GM23338 (cell line): ENCODE measurements around the gene REEP6.

Source experiments
- CREB1 ChIP-seq: fragments of 250-450 bp; sonication (Bioruptor Pico); IDR thresholded peaks from 2 replicates; pipeline ENCODE4 v1.5.0; 2020; ENCODE audit warnings: low read depth, mild to moderate bottlenecking, moderate library complexity
- CTCF ChIP-seq, 2 experiments: fragments of 200-600 bp in 1 of 2; sonication (generic) in 1 of 2; conservative IDR thresholded peaks; 2 replicates each; pipeline versions ENCODE4 v1.5.1 to v1.6.1; 2016 to 2017; ENCODE audit warnings: antibody characterized with exemption in 2 of 2, low read depth in 2 of 2, mild to moderate bottlenecking in 2 of 2, moderate library complexity in 1 of 2
- EZH2phosphoT487 ChIP-seq: fragments of 200-600 bp; sonication (generic); IDR thresholded peaks from one replicate; pipeline ENCODE4 v1.8.1; 2018; ENCODE audit warnings: antibody characterized with exemption; ENCODE audit not compliant: unreplicated experiment
- REST ChIP-seq: IDR thresholded peaks from one replicate; pipeline ENCODE4 v1.6.1; 2018; ENCODE audit warnings: antibody characterized with exemption; ENCODE audit not compliant: unreplicated experiment
- ZNF114 ChIP-seq: fragments of 250-450 bp; sonication (Bioruptor Pico); IDR thresholded peaks from 2 replicates; pipeline ENCODE4 v1.5.0; 2020; ENCODE audit warnings: mild to moderate bottlenecking, moderate library complexity

DNA sequence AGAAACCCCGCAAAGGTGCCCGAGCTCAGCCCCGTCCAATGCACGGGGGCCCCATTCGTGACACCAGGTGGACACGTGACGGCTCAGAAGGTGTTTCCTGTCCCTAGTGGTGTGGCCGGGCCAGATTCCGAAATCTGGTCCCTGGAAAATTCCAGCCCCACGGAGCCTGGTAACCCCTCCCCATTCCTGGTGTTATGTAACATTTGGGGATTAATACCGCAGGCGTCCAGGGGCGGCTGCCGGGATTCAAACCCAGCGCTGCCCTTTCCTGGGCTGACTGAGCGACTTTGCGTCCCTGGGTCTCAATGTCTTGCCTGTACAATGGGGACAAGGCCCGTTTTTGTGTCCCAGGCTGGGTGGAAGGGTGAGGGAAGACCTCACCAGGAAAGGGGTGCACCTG, 31.9 kb downstream of the REEP6 start:
- TF ChIP-seq CREB1 (CRISPR knock-in tag), result no peak
- no peak for TF ChIP-seq CTCF (conservative IDR thresholded peaks at IDR 0.05; ENCODE audit: low read depth in 2 of 2)
- TF ChIP-seq ZNF114 (CRISPR knock-in tag), result no peak
- no peak for TF ChIP-seq REST
- no peak for TF ChIP-seq EZH2phosphoT487
